Right lobe of liver (tissue), 4 donors: ENCODE results near the gene RALBP1.

Source experiments
- POLR2A ChIP-seq: fragments of 450-650 bp; IDR thresholded peaks from one replicate; pipeline ENCODE4 v1.6.1; 2017; ENCODE audit warnings: antibody characterized with exemption, mild to moderate bottlenecking
- TF ChIP-seq, protein P1 (sequence below), 4 donors: fragments of 200-600 bp in 3 of 4; fragments of 450-650 bp in 1 of 4; IDR thresholded peaks; one replicate each; pipeline versions ENCODE4 v1.5.1 to v1.8.0; 2016 to 2022; ENCODE audit warnings: antibody characterized with exemption in 4 of 4, mild to moderate bottlenecking in 2 of 4
- donor health status: DM: no; HTN: no; CAD: no.
- donor health status: DM: no; HTN: no; CAD: no.
- donor health status: DM: no; HTN: yes; CAD: no.

DNA sequence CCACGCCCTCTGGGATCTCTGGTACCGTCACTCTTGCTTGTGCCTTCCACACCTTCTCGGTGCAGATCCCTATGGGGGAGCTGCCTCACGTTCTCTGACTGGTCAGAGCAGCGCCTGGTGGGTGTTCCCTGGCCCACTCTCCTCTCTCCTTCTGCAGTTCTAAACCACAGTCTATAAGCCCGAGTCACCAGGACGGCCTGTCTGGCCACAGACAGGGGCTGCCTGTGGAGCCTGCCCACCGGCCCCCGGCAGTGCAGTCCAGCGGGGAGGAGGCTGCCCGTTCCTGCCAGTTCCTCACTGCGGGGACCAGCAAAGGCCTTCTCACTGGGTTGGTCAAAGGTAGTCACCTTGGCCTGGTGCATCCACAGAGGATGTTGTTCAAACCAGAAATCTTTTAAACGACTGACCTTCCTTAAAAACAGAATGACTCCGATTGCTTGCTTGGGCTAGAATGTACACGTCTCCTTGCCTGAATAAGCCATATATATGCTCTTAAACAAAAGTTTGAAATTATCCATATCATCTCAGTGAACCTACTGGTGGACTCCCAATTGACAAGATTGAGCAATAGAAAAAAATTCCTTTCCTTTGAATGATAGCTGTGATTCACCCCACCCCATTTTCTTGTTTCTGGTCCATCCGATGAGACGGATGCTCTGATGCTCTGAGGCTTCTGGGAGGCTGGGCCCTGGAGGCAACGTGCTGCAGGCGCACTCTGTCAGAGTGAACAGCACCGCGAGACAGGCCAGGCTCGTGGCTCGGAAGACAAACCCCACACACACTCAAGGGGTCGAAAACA lies 61.2 kb downstream of the RALBP1 start:
- TF ChIP-seq, protein P1, sequence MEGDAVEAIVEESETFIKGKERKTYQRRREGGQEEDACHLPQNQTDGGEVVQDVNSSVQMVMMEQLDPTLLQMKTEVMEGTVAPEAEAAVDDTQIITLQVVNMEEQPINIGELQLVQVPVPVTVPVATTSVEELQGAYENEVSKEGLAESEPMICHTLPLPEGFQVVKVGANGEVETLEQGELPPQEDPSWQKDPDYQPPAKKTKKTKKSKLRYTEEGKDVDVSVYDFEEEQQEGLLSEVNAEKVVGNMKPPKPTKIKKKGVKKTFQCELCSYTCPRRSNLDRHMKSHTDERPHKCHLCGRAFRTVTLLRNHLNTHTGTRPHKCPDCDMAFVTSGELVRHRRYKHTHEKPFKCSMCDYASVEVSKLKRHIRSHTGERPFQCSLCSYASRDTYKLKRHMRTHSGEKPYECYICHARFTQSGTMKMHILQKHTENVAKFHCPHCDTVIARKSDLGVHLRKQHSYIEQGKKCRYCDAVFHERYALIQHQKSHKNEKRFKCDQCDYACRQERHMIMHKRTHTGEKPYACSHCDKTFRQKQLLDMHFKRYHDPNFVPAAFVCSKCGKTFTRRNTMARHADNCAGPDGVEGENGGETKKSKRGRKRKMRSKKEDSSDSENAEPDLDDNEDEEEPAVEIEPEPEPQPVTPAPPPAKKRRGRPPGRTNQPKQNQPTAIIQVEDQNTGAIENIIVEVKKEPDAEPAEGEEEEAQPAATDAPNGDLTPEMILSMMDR (IDR thresholded peaks at IDR 0.05), result no peak
- no peak for TF ChIP-seq POLR2A
